HG03469 (cell line): ENCODE data around the gene MYO1D.

ENCODE experiments used
- ATAC-seq: cut with Tn5 transposase; IDR thresholded peaks from one replicate; pipeline ENCODE4 v1.9.1; 2021; ENCODE audit warnings: mild to moderate bottlenecking, moderate library complexity, moderate number of reproducible peaks; ENCODE audit not compliant: unreplicated experiment

Gene MYO1D

DNA sequence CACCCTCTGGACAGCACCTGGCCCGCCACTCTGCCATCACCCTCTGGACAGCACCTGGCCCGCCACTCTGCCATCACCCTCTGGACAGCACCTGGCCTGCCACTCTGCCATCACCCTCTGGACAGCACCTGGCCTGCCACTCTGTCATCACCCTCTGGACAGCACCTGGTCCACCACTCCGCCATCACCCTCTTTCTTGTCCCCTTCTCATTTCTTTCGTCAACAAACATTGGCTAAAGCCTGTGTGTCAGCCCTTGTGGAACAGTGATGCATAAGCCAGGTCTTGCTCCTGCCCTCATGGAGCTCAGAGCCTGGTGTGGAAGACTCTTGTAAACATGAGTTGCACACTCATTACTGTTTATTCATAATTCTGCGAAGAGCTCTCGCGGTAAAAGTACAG is 358.9 kb downstream of the MYO1D start:
- no peak for ATAC-seq

DNA sequence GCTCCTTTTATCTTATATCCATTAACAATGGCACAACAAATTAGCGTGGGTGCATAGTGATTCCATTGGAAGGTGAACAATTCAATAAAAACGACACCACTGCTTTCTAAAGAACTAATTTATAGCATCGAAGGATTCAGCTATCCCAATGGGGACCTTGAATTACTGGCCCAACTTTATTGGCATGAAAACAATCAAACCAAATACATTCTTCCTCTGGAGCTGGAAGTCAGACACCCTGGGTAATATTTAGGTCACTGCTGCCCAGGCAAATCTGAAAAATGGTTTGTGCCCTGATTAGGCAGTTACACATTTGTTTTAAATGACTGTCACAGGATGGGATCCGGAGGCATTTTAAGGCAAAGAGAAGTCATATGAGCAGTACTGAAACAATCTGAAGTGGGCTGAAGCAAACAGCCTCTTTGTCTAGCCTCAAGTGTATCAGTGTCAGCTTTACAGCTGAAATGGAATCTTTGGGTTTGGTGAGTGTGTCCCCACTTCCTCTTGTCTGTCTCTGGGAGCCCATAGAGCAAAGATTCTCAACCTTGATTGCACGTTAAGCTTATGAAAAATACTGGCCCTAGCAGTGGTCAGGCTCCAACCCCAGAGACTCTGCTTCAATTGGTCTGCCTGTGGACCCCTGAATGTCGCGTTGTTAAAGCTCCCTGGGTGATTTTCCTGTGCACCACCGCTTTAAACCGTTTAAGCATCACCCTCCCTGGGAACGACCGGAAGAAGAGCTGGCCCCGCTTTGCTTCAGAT is 359.8 kb downstream of the MYO1D start:
- ATAC-seq, result no peak

DNA sequence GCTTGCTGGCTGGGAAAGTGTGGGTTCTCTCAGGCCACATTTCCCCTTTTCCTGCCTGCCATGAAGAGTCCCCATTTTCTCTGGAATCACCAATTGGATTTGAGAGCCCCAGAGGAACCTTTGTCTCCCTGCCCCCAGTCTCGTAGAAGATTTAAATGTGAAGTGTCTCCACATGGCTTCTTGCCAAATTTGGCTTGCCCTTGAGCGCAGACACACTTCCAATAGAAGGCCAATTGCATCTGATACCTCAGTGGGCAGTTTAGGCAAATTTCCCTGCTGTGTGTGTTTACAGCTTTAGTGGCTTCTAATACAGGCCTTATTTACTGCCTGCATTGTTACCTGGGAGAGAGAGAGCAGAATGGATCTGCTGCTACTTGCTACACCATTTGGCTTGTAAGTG is 360.5 kb downstream of the MYO1D start:
- no peak for ATAC-seq

DNA sequence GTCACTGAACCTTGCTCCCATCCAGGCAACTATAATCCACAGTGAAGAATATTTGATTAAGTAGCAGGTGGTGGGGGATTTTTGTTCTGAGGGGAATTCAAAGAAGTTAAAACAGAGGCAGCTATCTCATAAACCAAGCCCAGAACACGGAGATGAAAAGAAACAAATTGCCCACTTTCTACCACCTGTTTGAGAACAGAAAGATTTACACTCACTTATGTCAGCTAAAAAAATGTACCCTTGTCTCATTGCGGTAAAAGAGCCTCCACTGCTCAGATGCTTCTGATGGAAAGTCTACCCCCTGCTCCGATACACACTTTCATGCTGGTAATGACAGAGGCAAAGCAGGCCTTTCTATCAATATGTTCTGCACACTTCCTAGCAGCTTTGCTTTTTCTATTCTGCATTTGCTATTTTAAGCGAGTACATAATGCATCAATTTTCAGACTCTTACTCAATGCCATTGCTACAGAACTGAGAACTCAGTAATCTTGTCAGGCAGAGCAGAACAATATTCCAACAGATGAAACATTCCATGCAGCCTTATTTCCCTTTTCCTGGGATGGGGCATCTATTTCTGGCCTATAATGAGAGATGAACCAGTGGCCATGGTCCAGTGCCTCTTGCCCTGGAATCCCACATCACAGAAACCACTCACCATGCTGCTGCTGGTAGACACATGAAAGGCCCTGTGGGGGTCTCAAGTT is 361.1 kb downstream of the MYO1D start:
- no peak for ATAC-seq

DNA sequence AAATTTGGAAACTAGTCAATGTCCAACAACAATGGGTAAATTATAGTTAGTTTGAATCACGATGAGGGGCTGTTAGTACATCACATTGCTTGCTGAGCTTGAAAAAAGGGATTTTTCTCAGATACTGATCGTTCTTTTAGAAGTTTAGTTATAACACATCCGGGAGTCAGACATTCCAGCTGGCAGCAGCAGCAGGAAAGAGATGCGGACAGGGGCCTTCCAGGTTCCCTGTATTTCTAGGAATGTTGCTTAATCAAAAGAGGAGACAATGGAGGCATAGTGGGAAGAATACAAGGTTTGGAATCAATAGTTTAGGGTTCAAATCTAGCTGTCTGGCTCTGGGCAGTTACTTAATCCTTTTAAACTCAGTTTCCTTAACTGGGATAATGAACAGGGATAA is 362.3 kb downstream of the MYO1D start:
- no peak for ATAC-seq

DNA sequence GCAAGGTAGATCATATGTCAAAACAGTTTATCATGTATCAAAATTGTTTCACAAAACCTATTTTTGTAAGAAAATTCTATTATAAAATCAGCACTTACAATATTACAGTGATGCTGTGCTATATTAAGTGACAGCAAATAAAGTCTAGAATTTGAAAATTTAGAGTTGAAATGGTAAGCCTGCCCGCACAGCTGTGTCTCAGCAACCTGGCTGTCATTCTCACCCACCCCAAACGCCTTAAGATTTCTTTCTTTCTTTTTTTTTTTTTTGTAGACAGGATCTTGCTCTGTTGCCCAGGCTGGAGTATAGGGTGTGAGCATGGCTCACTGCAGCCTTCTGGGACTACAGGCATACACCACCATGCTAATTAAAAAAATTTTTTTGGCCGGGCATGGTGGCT is 363.3 kb downstream of the MYO1D start:
- no peak for ATAC-seq

DNA sequence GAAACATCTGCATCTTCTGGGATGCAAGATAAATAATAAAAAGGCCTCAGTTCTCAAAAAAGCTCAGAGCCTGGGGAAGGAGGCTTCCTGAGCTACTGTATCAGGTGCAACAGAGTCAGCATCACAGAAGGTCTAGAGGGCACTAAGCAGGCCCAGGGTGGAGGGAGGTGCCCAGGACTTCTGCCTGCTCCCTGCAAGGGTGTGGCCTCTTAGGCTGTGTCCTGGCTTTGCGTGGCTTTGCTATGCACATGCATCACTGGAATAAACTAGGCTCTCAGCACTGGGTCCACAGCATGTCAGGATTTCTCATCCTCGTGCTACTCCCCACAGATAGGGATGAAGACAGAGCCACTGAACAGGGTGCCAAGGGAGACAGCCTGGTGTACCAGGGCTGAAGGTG is 364.6 kb downstream of the MYO1D start:
- ATAC-seq, result no peak

DNA sequence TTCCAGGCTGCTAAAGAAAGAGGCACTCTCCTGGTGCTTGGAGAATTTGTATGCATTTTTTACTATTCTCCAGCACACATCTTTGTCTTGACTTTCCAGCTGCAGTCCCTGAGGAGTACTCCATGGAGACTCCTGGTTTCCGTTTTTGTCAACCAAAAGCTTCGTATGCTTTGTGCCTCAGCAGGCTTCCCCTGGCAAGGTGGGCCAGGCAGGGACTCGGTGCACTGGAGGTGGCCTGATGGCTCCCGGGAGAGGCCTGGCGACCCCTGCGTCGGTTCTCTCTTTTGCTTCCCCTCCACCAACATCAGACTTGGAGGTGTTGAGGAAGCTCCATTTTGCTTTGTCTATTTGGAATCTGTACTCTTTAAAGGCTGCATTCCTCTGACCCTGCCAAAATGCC is 366.5 kb downstream of the MYO1D start:
- no peak for ATAC-seq

DNA sequence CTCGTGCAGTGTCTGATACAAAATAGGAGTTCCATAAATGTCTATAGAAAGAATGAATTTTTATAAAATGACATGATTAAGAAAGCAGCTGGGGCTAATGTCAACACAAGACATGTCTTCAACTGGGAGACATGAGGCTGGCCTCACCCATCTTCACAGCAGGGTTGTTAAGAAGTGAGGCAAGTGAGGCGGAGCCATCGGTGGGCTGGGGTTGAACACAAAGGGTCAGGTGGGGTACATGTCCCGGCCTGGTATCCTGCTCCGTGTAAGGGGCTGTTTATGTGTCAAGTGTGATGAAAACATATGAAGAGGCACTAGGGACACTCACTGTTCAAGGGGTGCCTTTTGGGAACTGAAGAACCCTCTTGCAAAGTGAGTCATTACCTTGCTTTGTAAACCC is 368.0 kb downstream of the MYO1D start:
- no peak for ATAC-seq

DNA sequence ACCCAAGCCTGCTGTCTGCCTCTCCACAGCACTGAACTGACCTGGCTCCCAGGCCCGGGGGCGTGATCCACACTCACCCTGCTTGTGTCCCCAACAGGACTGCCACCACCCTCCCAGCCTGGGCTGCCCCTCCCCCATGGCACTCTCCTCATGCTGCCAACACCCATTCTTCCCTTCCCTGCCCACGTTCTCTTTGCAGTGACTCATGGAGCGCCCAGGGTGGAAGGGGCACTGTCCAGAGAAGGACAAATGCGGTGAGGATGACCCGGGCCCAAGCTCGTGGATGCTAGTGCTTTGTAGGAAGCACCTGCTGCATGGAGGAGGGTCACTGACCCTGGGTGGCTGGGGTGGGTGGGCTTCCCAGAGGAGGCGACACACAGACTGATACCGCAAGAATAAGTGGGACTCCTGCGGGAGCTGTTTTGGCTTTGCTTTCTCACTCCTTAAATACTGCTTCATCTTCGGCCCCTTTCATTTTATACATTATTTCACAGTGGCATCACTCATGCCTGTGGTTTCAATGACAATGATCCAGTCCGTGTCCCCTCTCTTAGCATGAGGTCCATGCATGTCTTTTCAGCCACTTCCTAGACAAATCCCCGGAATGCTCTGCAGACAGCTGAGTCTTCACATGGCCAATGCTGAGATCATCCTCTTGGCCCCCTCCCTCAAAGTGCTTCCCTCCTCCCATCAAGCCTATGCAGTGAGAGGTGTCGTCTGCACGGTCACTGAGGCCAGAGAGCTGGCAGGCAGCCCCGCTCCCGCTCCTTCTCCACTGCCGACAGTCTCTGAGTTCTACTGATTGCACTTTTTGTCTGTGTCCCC is 372.5 kb downstream of the MYO1D start:
- no peak for ATAC-seq

DNA sequence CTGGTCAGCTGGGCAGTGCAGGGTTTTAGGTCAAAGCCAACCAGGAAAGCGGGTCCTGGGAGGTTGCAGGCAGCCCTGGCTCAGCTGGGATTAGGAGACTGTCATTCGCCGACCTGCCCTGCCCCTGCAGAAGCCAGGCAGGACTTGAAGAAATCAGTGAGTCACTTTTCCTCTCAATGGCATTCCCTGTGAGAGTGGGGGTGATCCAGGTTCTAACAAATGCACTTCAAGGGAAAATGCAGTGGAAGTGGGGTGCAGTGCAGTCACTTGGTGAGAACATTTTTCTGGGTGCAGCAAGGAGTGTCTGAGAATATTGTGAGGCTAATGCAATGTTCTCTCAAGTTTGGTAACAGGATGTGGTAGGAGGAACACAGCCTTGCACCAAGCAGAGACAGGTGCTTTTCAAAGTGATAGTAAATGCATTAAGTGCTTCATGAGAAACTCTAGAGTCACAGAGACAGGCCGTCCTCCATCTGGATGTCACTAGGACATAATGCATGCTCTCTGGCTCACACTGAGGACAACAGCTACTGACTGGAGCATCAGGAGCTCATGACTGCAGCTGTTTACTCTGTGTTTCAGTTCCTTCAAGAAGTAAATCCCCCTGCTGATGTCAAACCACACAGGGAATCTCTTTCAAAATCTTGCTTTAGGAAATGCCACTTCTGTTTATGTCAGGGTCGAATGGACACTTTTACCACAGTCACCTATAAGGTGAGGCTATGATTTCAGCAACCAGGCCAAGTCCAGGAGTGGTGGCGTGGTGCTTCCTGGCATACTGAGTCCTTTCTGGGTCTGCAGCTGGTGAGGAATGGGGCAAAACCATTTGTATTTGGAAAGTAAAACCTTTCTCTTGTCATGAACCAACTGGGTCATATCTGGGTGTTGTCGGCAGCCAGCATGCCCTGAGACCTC is 373.4 kb downstream of the MYO1D start:
- peak; percentile 83 for ATAC-seq

DNA sequence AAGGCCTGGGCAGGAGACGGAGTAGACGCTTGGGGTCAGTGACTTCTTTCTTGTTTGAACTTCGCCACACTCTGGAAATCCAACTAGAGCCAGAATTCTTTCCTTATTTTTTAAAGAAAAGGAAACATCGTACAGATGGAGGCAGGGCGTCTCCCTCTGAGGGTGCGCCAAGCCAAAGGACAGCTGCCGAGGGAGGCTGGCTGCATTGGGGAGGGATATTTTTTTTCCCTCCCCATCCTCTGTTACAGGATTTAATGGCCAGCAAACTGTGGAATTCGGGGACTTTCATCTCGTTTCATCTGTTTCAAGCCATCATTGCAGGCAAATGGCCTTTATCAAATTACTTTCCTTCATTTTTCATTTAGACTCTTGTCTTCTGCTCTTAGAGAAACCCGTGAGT is 374.2 kb downstream of the MYO1D start:
- ATAC-seq, result no peak

DNA sequence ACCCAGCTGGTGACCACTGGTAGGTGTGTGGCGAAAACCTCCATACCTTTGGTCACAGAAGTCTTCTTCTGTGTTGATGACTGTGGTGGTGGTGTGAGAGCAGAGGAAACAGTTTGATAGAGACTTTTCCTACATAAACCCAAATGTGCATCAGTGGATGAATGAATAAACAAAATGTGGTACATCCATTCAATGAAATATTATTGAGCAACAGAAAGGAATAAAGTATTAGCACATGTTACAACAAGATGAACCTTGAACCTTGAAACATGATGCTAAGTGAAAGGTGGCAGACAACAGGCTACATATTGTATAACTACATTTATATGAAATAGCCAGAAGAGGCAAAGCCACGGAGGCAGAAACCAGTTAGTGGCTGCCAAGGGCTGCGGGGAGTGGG is 374.9 kb downstream of the MYO1D start:
- no peak for ATAC-seq

DNA sequence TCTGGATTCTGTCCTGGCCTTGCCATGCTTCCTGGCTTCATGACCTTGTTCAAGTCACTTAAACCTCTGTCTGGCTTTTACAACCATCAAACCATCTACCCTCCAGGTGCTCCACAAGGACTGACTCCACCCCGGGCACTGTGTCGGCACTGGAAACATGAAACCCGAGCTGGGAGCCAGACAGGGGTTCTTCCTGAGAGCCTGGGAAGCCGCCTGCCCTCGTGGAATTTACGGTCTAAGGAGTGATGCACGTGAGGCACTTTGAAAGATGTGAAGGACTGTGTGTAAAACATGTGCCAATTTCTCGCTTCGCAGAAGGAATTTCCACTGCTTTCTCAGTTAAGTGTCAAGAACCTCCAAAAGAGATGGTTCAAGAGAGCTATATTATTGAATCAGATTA is 378.5 kb downstream of the MYO1D start:
- no peak for ATAC-seq

DNA sequence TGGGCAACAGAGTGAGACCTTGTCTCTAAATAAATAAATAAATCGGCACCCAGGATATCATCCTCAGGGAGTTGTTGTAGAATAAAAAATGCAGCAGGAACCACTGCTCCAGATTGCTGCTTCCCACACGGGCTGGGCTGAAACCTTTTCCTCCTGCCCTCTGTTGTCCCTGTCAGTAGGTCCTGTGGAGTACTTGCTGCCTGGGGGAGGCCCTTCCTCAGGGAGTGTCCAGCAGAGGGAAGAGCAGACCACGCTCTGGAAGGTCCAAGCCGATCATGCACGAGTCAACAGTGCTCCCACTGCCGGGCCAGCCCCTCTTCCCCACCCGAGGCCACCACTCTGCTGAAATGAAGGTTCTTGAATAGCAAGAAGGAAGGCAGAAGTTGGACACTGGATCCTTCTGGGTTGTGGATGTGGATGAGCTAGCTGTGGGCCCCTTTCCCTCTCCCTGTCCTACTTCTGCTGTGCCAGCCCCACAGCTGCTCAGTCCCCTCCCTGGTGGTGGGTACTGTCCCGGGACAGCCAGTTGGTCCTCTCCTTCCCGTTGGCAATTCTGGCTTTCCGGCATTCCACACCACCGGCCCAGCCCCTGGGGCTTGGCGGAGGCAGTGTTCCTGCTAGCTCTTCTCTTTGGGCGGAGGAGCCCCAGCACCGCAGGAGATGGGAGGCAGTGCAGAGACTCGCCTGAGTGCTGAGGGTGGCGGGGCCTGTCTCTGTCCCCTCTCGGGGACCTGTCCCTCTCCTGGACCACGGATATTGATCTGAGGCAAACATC is 379.3 kb downstream of the MYO1D start:
- ATAC-seq, result no peak

DNA sequence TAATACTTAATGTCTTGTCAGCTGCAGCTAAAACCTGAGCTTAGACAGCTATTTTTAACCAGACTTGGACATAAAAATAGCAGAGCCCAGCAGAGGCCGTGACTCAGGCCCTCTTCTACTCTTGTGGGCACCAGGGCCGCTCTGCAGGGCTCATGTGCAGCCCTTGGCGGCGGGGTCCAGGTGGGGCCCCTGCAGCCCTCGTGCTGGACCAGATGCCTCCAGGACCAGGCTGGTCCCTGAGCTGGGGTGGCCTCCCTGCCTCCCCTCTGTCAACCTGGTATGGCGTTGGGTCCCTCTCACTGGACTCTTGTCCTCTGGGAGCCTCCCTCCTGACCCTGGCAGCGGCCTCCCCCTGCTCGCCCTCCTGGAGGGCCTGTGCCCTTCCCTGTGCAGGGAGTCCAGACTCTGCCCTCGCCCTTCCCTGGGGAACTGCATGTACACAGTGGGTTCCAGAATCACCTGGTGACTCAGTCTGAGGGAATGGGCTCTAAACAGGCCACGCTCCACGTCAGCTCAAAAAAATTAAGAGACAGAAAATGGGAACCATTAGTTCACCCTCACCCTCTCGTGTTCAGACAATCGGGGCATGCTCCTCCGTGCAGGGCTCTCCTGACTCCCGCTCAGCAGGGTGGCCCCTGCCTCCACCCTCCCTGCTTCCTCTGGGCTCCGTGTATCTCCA is 380.4 kb downstream of the MYO1D start:
- ATAC-seq, result no peak

DNA sequence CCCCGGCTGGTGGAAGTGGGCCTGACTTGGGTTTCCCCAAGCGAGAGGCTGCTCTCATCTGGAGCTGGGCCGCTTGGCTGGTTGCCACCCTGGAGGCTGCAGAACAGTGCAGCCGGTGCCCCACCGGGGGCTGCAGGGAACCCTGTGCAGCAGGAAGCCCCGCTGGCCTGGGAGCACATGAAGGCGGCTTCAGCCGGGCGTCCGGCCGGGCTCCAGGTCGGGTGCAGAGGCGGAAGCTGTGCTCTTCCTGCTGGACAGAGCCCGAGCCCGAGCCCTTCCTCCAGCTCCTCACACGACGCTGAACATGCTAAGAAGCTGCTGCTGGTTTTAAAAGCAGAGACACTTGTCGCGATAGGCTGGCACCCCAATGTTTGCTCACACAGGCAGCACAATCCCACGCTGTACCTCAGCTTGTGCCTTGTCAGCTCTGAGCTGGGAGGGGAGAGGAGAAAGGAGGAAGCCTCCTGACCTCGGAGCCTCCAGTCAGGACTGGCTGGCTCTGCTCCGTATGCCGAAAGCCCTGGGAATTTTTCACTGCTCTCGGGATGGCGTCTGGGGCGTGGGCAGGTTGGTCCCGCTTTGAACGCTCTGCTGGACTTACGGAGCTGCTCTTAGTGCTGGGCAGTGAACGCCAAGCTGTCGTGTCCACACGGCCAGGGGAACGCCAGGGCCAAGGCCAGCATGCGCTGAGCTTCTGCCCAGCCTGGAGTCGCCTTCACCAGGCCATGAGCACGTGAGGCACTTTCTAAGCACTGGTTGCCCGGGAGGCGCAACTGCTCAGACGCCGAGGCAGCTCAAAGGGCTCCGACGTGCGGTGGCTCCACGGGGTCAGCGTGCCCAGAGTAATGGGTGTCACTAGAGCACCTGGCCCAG is 381.3 kb downstream of the MYO1D start:
- ATAC-seq, result no peak

DNA sequence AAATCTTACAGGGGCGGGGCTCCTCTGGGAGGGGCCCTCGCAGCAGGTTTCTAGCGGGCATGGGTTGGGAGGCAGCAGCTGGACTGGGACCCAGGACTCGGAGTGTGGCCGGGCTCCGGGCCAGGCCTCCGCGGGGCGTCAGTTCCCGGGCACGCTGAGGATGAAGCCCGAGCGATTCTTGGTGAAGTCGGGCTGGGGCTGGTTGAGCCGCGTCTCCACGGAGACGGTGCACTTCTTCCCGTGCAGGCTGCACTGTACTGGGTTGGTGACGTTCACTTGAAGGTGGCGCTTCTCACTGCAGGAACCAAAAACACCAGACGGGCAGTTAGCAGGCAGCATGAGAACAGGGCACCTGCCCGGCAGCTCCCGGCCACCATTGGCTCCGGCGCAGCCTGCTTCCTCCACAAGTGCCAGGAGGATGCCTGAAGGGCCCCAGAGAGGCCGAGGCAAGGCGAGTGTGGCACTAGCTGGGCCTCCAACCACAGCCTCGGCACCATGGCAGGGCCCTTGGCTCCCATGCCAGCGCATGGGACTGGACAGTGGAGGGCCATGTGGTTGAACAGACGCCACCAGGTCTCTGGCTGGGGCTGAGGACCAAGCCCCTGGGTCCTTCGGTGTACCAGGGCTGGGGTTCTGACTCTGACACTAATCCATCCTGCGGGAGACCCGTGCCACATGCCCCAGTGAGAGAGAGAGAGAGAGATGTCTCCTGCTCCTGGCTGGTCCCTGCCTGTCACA is 382.1 kb downstream of the MYO1D start:
- ATAC-seq, result no peak
